Endothelial cell (in vitro differentiated cells): Measurements from ENCODE around the gene XYLT1. TPM values are rescaled to one million over a fixed set of nuclear protein-coding genes. Genes with fewer than 3 reads are reported as not detected.

ENCODE experiments used
- DNase-seq: peaks from one replicate; pipeline ENCODE4 v3.0.0; 2021; ENCODE audit warnings: low spot score
- H3K27ac Mint-ChIP-seq: one replicate; pipeline ENCODE4 v1.8.0; 2021; ENCODE audit warnings: mixed read lengths, inconsistent platforms; ENCODE audit not compliant: unreplicated experiment
- H3K27me3 Mint-ChIP-seq: one replicate; pipeline ENCODE4 v1.8.0; 2021; ENCODE audit warnings: mild to moderate bottlenecking, moderate library complexity, mixed read lengths, inconsistent platforms; ENCODE audit not compliant: unreplicated experiment
- H3K36me3 Mint-ChIP-seq: one replicate; pipeline ENCODE4 v1.8.0; 2021; ENCODE audit warnings: mild to moderate bottlenecking, low read depth, mixed read lengths, inconsistent platforms; ENCODE audit not compliant: unreplicated experiment
- H3K4me1 Mint-ChIP-seq: one replicate; pipeline ENCODE4 v1.8.0; 2021; ENCODE audit warnings: mild to moderate bottlenecking, mixed read lengths, inconsistent platforms; ENCODE audit not compliant: unreplicated experiment
- H3K4me3 Mint-ChIP-seq: one replicate; pipeline ENCODE4 v1.8.0; 2021; ENCODE audit warnings: mild to moderate bottlenecking, mixed read lengths, inconsistent platforms; ENCODE audit not compliant: unreplicated experiment
- H3K9me3 Mint-ChIP-seq: one replicate; pipeline ENCODE4 v1.8.0; 2021; ENCODE audit warnings: mixed read lengths, inconsistent platforms; ENCODE audit not compliant: unreplicated experiment
- CTCF ChIP-seq: fragments of 200-600 bp; sonication (generic); IDR thresholded peaks from one replicate; pipeline ENCODE4 v1.5.0; 2021; ENCODE audit warnings: antibody characterized with exemption; ENCODE audit not compliant: unreplicated experiment
- total RNA-seq: library from RNA; stranded (reverse); fragmentation: NEBNext Ultra II Directional; extraction: Animal tissue kit (Norgen Biotek cat#: 25700); gene quantifications from one replicate; pipeline ENCODE4 v1.2.1, GENCODE V29; 2021; ENCODE audit not compliant: unreplicated experiment

XYLT1 gene
- total RNA-seq, 1 donor from 2014 or later, result 11.1 TPM

DNA sequence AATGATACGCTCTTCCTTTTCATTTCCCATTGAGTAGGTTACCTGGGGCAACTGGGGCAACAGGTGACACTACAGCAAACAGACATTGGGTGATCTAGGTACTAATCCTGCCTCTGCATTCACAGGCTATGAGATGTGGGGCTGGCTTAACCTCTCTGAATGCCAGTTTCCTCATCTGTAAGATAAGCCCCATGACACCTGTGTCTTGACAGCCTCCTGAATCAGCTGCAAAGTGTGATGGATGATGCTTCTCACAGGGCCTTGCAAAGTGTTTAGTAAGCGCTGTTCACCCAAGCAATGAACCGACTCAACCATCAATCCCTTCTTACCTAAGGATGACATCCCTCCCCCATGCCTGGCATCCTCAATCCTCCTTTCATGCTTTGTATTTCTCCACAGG lies 322.8 kb downstream of the XYLT1 start:
- Mint-ChIP-seq H3K27me3 (no peaks in the 10 kb centered on the region), H3K36me3 (no peaks in the 10 kb centered on the region), H3K9me3 (no peaks in the 10 kb centered on the region), H3K4me3 (no peak overlapping the region), H3K4me1 (no peaks in the 10 kb centered on the region), H3K27ac (no peak overlapping the region)
- no peak for DNase-seq
- no peak for TF ChIP-seq CTCF

DNA sequence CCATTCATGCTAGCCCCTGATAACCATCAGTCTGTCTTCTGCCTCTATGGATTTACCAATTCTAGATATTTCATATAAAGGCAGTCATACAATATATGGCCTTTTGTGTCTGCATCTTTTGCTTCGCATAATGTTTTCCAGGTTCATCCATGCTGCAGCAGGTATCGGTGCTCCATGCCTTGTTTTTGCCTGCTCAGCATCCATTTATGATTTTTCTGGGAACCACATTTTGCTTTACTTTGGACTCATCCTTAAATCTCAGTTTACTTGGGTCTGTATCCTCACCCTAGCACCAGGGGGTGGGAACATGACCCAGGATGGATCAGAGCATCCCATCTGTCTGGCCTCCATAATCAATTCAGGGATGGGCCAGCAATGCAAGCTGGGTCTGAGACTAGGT lies 325.7 kb downstream of the XYLT1 start:
- Mint-ChIP-seq H3K36me3 (no peaks in the 10 kb centered on the region), H3K27ac (no peak overlapping the region), H3K27me3 (no peaks in the 10 kb centered on the region), H3K4me1 (no peaks in the 10 kb centered on the region), H3K9me3 (no peaks in the 10 kb centered on the region), H3K4me3 (no peak overlapping the region)
- no peak for DNase-seq
- TF ChIP-seq CTCF, result no peak

GRCh38 chr16:17144431-17144830 lies 326.3 kb downstream of the XYLT1 start:
- H3K4me1 Mint-ChIP-seq, result no peaks in the 10 kb centered on the region
- TF ChIP-seq CTCF, result no peak
- no peak overlapping the region for H3K4me3 Mint-ChIP-seq
- no peaks in the 10 kb centered on the region for H3K36me3 Mint-ChIP-seq
- H3K27ac Mint-ChIP-seq, result no peak overlapping the region
- H3K9me3 Mint-ChIP-seq, result no peaks in the 10 kb centered on the region
- DNase-seq, result no peak
- H3K27me3 Mint-ChIP-seq, result no peaks in the 10 kb centered on the region

DNA sequence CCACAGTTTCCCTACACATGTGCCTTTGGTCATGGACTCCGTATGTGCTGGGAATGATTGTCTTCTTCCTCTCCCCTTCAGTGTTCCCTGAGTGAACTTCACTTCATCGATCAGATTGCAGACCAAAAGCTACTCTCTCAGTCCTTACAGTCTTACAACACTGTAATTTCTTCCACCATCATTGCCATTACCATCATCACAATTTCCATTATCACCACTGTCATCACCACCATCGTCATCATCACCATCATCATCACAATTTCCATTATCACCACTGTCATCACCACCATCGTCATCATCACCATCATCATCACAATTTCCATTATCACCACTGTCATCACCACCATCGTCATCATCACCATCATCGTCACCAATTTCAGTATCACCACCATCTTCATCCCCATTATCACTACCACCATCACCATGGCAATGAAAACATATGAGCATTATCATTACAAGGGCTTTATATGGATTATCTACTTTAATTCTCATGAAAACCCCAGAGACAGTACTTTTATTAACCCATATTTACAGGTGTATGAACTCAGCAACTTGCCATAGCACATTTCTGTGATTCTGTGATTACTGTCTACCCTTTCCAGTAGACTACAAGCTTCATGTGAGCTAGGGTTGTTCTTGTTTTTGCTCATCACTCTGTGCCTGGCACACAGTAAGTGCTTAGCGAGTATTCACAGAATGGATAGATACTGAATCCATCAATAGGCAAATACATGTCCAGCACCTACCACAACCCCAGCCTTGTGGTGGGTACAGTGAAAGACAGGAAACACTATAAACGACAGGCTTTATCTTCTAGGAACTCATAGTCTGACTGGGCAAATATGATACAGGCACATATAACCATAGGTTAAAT lies 327.0 kb downstream of the XYLT1 start:
- no peak for DNase-seq
- Mint-ChIP-seq H3K27me3 (no peaks in the 10 kb centered on the region), H3K4me1 (no peaks in the 10 kb centered on the region), H3K4me3 (no peak overlapping the region), H3K36me3 (no peaks in the 10 kb centered on the region), H3K27ac (no peak overlapping the region), H3K9me3 (no peaks in the 10 kb centered on the region)
- TF ChIP-seq CTCF, result no peak

- H3K4me1 Mint-ChIP-seq, result no peaks in the 10 kb centered on the region
- TF ChIP-seq CTCF, result no peak
- no peaks in the 10 kb centered on the region for H3K27me3 Mint-ChIP-seq
- no peak overlapping the region for H3K4me3 Mint-ChIP-seq
- no peak overlapping the region for H3K27ac Mint-ChIP-seq
- H3K36me3 Mint-ChIP-seq, result peaks cover 3% of the 10 kb centered on the region
- H3K9me3 Mint-ChIP-seq, result no peaks in the 10 kb centered on the region
- DNase-seq, result peak; percentile 26
Observed at GRCh38 chr16:17138801-17139200, 332.0 kb downstream of the XYLT1 start.
